HL-60 (cell line): ENCODE results near the gene R3HDM2.

ENCODE experiments used
- DNase-seq, 2 experiments: peaks; one replicate each; pipeline ENCODE4 v3.0.0-alpha.2; 2010 to 2020; ENCODE audit warnings: low read depth in 1 of 2, low spot score in 1 of 2
- H3K27ac ChIP-seq: fragments of 250-450 bp; sonication (Bioruptor Pico); replicated peaks from 2 replicates; pipeline ENCODE4 v1.5.1; 2020; ENCODE audit warnings: mild to moderate bottlenecking, moderate library complexity
- H3K27me3 ChIP-seq: fragments of 250-450 bp; sonication (Bioruptor Pico); 2 replicates; pipeline ENCODE4 v1.5.1; 2021; ENCODE audit warnings: mild to moderate bottlenecking, moderate library complexity; ENCODE audit not compliant: insufficient read depth, poor library complexity, severe bottlenecking
- H3K4me3 ChIP-seq: replicated peaks from 2 replicates; pipeline ENCODE4 v1.5.1; 2011; ENCODE audit warnings: mild to moderate bottlenecking, control low read depth, low read length; ENCODE audit not compliant: insufficient read depth
- GABPA ChIP-seq: IDR thresholded peaks from 2 replicates; pipeline ENCODE4 v1.6.1; 2012; ENCODE audit warnings: low read depth
- POLR2AphosphoS5 ChIP-seq: IDR thresholded peaks from 2 replicates; pipeline ENCODE4 v1.6.1; 2012; ENCODE audit warnings: low read depth
- SPI1 ChIP-seq: IDR thresholded peaks from 2 replicates; pipeline ENCODE4 v1.6.1; 2012; ENCODE audit warnings: low read depth, mild to moderate bottlenecking, borderline replicate concordance
- TF ChIP-seq, protein P1 (sequence below): IDR thresholded peaks from one replicate; pipeline ENCODE4 v1.5.1; 2011; ENCODE audit warnings: low read length, control low read depth, inconsistent platforms; ENCODE audit not compliant: insufficient read depth
- TF ChIP-seq, protein P2 (sequence below): IDR thresholded peaks from 2 replicates; pipeline ENCODE4 v1.6.1; 2012; ENCODE audit warnings: low read depth; ENCODE audit not compliant: insufficient replicate concordance

Gene R3HDM2

DNA sequence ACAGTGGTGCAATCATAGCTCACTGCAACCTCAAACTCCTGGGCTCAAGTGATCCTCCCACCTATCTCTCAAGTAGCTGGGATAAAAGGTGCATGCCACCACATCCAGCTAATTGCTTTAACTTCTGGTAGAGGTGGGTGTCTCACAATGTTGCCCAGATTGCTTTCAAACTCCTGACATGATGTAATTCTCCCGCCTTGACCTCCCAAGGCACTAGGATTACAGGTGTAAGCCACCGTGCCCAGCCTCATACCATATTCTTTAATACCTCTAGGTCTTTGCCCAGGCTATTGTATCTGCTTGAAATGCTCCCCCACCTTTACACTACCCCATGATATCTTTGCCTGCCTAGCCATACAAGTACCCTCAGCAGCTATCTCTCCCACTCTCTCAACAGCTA lies 11.3 kb downstream of the R3HDM2 start:
- TF ChIP-seq, protein P1, sequence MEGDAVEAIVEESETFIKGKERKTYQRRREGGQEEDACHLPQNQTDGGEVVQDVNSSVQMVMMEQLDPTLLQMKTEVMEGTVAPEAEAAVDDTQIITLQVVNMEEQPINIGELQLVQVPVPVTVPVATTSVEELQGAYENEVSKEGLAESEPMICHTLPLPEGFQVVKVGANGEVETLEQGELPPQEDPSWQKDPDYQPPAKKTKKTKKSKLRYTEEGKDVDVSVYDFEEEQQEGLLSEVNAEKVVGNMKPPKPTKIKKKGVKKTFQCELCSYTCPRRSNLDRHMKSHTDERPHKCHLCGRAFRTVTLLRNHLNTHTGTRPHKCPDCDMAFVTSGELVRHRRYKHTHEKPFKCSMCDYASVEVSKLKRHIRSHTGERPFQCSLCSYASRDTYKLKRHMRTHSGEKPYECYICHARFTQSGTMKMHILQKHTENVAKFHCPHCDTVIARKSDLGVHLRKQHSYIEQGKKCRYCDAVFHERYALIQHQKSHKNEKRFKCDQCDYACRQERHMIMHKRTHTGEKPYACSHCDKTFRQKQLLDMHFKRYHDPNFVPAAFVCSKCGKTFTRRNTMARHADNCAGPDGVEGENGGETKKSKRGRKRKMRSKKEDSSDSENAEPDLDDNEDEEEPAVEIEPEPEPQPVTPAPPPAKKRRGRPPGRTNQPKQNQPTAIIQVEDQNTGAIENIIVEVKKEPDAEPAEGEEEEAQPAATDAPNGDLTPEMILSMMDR, result no peak
- TF ChIP-seq GABPA (no peak), SPI1 (no peak), POLR2AphosphoS5 (no peak)
- TF ChIP-seq, protein P2, sequence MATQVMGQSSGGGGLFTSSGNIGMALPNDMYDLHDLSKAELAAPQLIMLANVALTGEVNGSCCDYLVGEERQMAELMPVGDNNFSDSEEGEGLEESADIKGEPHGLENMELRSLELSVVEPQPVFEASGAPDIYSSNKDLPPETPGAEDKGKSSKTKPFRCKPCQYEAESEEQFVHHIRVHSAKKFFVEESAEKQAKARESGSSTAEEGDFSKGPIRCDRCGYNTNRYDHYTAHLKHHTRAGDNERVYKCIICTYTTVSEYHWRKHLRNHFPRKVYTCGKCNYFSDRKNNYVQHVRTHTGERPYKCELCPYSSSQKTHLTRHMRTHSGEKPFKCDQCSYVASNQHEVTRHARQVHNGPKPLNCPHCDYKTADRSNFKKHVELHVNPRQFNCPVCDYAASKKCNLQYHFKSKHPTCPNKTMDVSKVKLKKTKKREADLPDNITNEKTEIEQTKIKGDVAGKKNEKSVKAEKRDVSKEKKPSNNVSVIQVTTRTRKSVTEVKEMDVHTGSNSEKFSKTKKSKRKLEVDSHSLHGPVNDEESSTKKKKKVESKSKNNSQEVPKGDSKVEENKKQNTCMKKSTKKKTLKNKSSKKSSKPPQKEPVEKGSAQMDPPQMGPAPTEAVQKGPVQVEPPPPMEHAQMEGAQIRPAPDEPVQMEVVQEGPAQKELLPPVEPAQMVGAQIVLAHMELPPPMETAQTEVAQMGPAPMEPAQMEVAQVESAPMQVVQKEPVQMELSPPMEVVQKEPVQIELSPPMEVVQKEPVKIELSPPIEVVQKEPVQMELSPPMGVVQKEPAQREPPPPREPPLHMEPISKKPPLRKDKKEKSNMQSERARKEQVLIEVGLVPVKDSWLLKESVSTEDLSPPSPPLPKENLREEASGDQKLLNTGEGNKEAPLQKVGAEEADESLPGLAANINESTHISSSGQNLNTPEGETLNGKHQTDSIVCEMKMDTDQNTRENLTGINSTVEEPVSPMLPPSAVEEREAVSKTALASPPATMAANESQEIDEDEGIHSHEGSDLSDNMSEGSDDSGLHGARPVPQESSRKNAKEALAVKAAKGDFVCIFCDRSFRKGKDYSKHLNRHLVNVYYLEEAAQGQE, result no peak
- no peak for DNase-seq
- Histone ChIP-seq H3K4me3 (no peak overlapping the region), H3K27ac (no peak overlapping the region), H3K27me3 (no peaks in the 10 kb centered on the region)

DNA sequence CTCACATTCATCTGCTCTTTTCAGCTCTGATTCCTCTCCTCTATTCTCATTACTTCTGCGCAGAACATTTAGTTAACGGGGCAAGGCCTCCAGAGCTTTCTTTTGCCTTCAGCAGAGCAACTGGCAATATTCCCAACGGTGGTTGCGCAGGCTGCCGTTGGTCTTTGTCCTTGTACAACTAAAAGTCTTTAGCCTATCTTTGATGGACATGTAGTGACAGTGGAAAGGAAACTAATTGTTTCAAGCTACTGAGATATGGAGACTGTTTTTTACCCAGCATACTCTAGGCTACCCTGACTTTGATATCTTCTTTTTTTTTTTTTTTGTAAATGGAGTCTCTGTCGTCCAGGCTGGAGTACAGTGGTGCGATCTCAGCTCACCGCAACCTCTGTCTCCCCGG lies 12.6 kb downstream of the R3HDM2 start:
- H3K4me3 ChIP-seq, result no peak overlapping the region
- TF ChIP-seq GABPA (no peak), SPI1 (no peak), POLR2AphosphoS5 (no peak)
- TF ChIP-seq, protein P1, result no peak
- TF ChIP-seq, protein P2, result no peak
- no peak for DNase-seq
- H3K27ac ChIP-seq, result no peak overlapping the region
- H3K27me3 ChIP-seq, result no peaks in the 10 kb centered on the region

DNA sequence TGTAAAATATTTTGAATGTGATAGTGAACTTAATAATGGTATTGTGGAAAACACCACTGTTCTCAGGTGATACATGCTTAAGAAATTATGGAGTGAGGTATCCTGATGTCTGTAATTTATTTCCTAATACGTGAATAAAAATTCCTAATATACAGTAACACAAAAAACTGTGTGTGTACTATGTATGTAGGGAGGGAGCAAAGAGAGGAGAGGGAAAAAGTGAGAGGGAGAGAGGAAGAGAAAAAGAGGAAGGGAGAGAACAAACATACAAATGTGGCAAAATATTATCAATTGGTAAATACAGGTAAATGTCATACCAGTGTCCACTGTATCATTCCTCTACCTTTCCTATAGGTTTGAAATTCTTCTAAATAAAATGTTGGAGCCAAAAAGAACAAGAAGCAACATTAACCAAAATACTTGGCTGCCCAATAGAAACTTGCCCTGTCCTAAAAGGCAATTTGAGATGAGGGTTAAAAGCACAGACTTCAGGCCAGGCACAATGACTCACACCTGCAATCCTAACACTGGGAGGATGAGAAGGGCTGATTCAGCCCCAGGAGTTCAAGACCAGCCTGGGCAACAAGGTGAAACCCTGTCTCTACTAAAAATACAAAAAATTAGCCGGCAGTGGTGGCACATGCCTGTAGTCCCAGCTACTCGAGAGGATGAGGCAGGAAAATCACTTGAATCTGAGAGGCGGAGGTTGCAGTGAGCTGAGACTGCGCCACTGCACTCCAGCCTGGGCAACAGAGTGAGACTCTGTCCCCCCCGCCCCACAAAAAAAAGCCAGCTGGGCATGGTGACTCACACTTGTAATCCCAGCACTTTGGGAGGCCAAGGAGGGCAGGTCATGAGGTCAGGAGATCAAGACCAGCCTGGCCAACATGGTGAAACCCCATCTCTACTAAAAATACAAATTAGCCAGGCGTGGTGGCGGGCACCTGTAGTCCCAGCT lies 14.5 kb downstream of the R3HDM2 start:
- Histone ChIP-seq H3K27me3 (no peaks in the 10 kb centered on the region), H3K27ac (no peak overlapping the region), H3K4me3 (no peak overlapping the region)
- no peak for DNase-seq
- TF ChIP-seq SPI1 (no peak), GABPA (no peak)
- TF ChIP-seq, protein P2, result no peak
- TF ChIP-seq, protein P1, result no peak
